Activated T-helper 2 cell treated with anti-CD3 and anti-CD28 coated beads, Interferon-gamma antibody, Interleukin-2, Interleukin-4, amounts not matched to agents 10 μg/mL and 5 μg/mL and 100 μg/mL, durations not matched to agents 14 hours and 24 hours and 36 hours (primary cell): ENCODE results near the gene NRP2. TPM values are rescaled to one million over a fixed set of nuclear protein-coding genes. Genes with fewer than 3 reads are reported as not detected.

ENCODE experiments used
- DNase-seq: peaks from one replicate; pipeline ENCODE4 v3.0.0; 2021; ENCODE audit warnings: low spot score
- H3K27ac Mint-ChIP-seq: one replicate; pipeline ENCODE4 v1.8.0; 2021; ENCODE audit warnings: mixed read lengths
- H3K27me3 Mint-ChIP-seq: one replicate; pipeline ENCODE4 v1.8.0; 2021; ENCODE audit warnings: low read depth, mixed read lengths
- H3K36me3 Mint-ChIP-seq: one replicate; pipeline ENCODE4 v1.8.0; 2021; ENCODE audit warnings: low read depth, mixed read lengths
- H3K4me1 Mint-ChIP-seq: one replicate; pipeline ENCODE4 v1.8.0; 2021; ENCODE audit warnings: low read depth, mixed read lengths
- H3K4me3 Mint-ChIP-seq: one replicate; pipeline ENCODE4 v1.8.0; 2021; ENCODE audit warnings: low read depth, mild to moderate bottlenecking, moderate library complexity, mixed read lengths
- H3K9me3 Mint-ChIP-seq: one replicate; pipeline ENCODE4 v1.8.0; 2021; ENCODE audit warnings: mixed read lengths
- intact Hi-C: fragments of 100-400 bp; cut with micrococcal nuclease; formaldehyde crosslinking; loops from one replicate; pipeline ENCODE4 v1.15.1; 2023
- total RNA-seq: library from RNA; stranded (reverse); gene quantifications from 2 replicates; pipeline ENCODE4 v1.2.3, GENCODE V29; 2022

NRP2 gene
- total RNA-seq, 1 donor from 2014 or later: 61.7 TPM

- H3K4me1 Mint-ChIP-seq: peaks cover 7% of the 10 kb centered on the region
- H3K9me3 Mint-ChIP-seq: no peaks in the 10 kb centered on the region
- no peak overlapping the region for H3K27ac Mint-ChIP-seq
- H3K36me3 Mint-ChIP-seq: peaks cover 15% of the 10 kb centered on the region
- intact Hi-C loops: no loop called here
- DNase-seq: no peak
- peaks cover 18% of the 10 kb centered on the region for H3K27me3 Mint-ChIP-seq
- H3K4me3 Mint-ChIP-seq: no peak overlapping the region
These were observed 90.7 kb downstream of the NRP2 start for GRCh38 chr2:205772983-205773382.

DNA sequence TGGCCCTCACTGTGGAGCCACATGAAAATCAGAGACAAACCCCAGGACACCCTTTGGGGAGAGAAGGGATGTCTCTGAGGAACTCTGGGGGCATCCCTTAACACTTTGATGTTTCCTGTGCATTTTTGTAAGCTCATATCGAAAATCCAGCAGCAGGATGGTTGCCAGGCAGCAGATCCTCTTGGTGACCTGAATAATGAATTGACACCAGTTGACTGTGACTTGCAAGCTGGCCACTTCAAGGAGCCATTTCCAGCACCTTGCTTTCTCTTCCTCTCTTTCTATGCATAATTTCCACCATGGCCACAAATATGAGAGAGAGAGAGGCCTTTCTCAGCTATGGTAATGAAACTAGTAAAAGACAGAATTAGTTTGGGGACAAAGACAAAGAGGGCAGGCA is 91.7 kb downstream of the NRP2 start:
- peaks cover 21% of the 10 kb centered on the region for H3K27me3 Mint-ChIP-seq
- DNase-seq: no peak
- H3K27ac Mint-ChIP-seq: no peak overlapping the region
- peaks cover 7% of the 10 kb centered on the region for H3K36me3 Mint-ChIP-seq
- H3K4me1 Mint-ChIP-seq: peaks cover 5% of the 10 kb centered on the region
- intact Hi-C loops: no loop called here
- H3K4me3 Mint-ChIP-seq: no peak overlapping the region
- no peaks in the 10 kb centered on the region for H3K9me3 Mint-ChIP-seq

DNA sequence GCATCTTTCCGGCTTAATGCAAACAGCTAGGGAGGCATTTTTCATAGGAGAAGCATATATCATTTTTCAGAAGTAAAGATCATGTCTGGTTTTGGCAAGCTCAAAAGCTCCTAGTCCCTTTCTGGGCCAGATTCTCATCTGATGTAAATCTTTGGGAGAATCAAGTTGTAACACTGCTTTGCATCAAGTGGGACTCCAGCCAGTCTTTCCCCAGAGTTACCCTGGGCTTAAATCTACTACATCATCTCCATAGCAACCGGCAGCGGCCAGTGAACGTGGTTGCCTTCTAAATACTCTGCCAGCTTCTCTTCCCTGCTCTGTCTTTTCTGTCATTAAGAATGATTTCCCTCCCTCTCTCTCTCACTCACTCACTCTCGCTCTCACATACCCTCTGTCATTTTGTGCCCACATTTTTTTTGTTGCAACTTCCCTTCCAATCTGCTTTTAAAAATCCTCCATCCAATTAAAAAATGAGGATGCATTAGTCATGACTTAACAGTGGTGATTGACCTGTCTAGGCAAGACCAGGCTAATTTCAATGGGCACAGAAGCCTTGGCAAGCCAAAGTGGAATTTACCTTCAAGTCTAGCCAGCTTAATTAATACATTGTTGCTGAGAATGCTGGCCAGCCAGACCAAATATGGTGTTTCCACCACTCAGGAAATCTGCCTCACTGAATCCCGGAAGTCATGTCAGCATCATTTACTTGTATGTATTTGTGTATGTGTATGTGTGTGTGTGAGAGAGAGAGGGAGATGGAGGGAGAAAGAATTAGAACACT is 93.0 kb downstream of the NRP2 start:
- H3K4me1 Mint-ChIP-seq: no peaks in the 10 kb centered on the region
- peaks cover 21% of the 10 kb centered on the region for H3K27me3 Mint-ChIP-seq
- intact Hi-C loops: loop anchor here (5.0 kb wide), 2 partner anchors 37 to 112 kb away; no protein-coding TSS in a partner anchor
- H3K36me3 Mint-ChIP-seq: no peaks in the 10 kb centered on the region
- DNase-seq: no peak
- H3K4me3 Mint-ChIP-seq: no peak overlapping the region
- H3K27ac Mint-ChIP-seq: no peak overlapping the region
- no peaks in the 10 kb centered on the region for H3K9me3 Mint-ChIP-seq

GRCh38 chr2:205776139-205776538 is 93.8 kb downstream of the NRP2 start:
- no peak overlapping the region for H3K4me3 Mint-ChIP-seq
- H3K27me3 Mint-ChIP-seq: peaks cover 21% of the 10 kb centered on the region
- no peaks in the 10 kb centered on the region for H3K4me1 Mint-ChIP-seq
- no peaks in the 10 kb centered on the region for H3K36me3 Mint-ChIP-seq
- no peak overlapping the region for H3K27ac Mint-ChIP-seq
- no peaks in the 10 kb centered on the region for H3K9me3 Mint-ChIP-seq
- intact Hi-C loops: loop anchor here (5.0 kb wide), 2 partner anchors 36 to 111 kb away; no protein-coding TSS in a partner anchor
- peak; percentile 24 for DNase-seq

GRCh38 chr2:205776720-205777119 is 94.4 kb downstream of the NRP2 start:
- intact Hi-C loops: loop anchor here (5.0 kb wide), 2 partner anchors 36 to 111 kb away; no protein-coding TSS in a partner anchor
- H3K9me3 Mint-ChIP-seq: no peaks in the 10 kb centered on the region
- peaks cover 3% of the 10 kb centered on the region for H3K4me1 Mint-ChIP-seq
- peaks cover 21% of the 10 kb centered on the region for H3K27me3 Mint-ChIP-seq
- no peaks in the 10 kb centered on the region for H3K36me3 Mint-ChIP-seq
- H3K4me3 Mint-ChIP-seq: no peak overlapping the region
- H3K27ac Mint-ChIP-seq: no peak overlapping the region
- DNase-seq: no peak

DNA sequence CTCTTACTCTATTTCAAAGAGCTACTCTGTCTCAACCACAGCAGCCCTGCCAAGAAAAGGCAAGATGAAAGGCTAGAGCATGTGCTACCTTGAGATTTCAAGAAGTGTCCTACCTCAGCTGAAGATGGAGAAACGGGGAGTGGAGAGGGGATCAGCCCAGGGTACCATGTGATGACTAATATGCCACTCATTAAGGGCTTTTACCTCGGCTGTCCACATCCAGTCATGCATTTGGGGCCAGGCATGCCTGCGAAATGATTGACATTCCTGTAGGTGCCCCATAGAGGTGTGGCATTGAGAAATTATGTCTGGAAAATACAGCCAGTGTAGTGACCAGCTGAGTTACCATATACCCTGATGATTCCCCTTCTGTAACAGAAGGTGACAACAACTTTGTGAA is 96.1 kb downstream of the NRP2 start:
- peaks cover 13% of the 10 kb centered on the region for H3K27me3 Mint-ChIP-seq
- no peak overlapping the region for H3K4me3 Mint-ChIP-seq
- DNase-seq: no peak
- no peaks in the 10 kb centered on the region for H3K9me3 Mint-ChIP-seq
- intact Hi-C loops: loop anchor here (5.0 kb wide), 2 partner anchors 34 to 109 kb away; no protein-coding TSS in a partner anchor
- H3K27ac Mint-ChIP-seq: no peak overlapping the region
- peaks cover 3% of the 10 kb centered on the region for H3K4me1 Mint-ChIP-seq
- no peaks in the 10 kb centered on the region for H3K36me3 Mint-ChIP-seq

- Mint-ChIP-seq H3K27ac (no peak overlapping the region), H3K4me1 (peaks cover 6% of the 10 kb centered on the region), H3K27me3 (peaks cover 10% of the 10 kb centered on the region), H3K36me3 (no peaks in the 10 kb centered on the region), H3K4me3 (no peak overlapping the region), H3K9me3 (no peaks in the 10 kb centered on the region)
- intact Hi-C loops: no loop called here
- DNase-seq: no peak
These were observed 98.3 kb downstream of the NRP2 start for GRCh38 chr2:205780645-205781044.

DNA sequence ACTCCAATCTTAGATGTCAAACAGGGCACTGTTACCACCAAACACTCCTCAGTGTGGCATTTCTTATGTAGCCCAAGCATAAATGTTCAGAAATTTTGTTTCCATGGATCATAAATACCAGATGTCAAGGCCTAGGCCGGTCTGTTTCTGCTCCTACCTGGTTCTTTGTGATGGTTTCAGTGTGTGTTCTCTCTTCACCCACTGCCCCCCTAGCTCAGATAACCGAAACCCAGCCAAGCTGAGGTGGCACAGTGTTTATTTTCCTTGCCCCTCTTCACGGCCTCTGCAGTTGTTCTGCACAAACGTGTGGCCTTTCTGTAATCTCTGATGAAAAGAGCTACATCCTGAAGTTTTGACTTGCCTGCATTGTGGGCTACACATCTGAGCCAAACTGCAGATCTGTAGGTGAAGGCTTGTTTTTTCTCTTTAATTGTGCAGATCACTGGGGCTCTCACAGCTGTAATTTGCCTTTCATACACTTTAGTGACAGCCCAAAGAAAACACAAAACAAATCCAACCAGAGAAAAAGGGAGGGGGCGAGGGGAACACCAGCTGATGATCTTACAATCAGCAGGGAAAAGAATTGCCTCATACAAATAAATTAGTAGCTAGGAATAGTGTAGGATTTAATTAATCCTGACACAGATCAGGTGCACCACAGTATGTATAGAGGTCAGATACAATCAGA is 99.1 kb downstream of the NRP2 start:
- H3K4me1 Mint-ChIP-seq: peaks cover 9% of the 10 kb centered on the region
- no peak for DNase-seq
- peaks cover 13% of the 10 kb centered on the region for H3K27me3 Mint-ChIP-seq

DNA sequence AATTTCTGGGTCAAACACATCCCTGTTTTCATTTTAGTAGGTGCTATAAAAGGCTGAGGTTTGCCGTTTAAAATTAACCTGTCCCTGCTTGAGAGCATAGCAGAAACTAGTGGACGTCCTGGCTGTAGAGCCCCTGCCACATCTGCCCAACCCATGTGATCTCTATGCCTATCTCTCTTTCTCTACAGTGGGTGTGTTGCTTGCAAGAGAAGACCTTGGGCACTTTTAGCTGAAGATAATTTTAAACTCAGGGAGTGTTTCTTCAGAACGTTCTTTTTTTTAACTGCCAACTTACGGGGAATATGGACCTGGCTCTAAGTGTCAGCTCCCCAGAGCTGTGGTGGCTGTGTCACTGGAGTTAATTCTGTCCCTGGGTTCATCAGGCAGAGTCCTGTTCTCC is 100.6 kb downstream of the NRP2 start:
- H3K27ac Mint-ChIP-seq: no peak overlapping the region
- H3K36me3 Mint-ChIP-seq: no peaks in the 10 kb centered on the region
- peaks cover 11% of the 10 kb centered on the region for H3K4me1 Mint-ChIP-seq
- no peak for DNase-seq
- H3K9me3 Mint-ChIP-seq: no peaks in the 10 kb centered on the region
- intact Hi-C loops: no loop called here
- no peak overlapping the region for H3K4me3 Mint-ChIP-seq
- H3K27me3 Mint-ChIP-seq: peaks cover 8% of the 10 kb centered on the region

More for the DNA sequence above, 99.1 kb downstream of the NRP2 start:
- Mint-ChIP-seq H3K27ac (no peak overlapping the region), H3K36me3 (no peaks in the 10 kb centered on the region), H3K9me3 (no peaks in the 10 kb centered on the region), H3K4me3 (no peak overlapping the region)
- intact Hi-C loops: no loop called here

GRCh38 chr2:205783872-205784499 is 101.7 kb downstream of the NRP2 start:
- peaks cover 11% of the 10 kb centered on the region for H3K4me1 Mint-ChIP-seq
- H3K27ac Mint-ChIP-seq: no peak overlapping the region
- intact Hi-C loops: no loop called here
- DNase-seq: no peak
- no peaks in the 10 kb centered on the region for H3K36me3 Mint-ChIP-seq
- no peaks in the 10 kb centered on the region for H3K9me3 Mint-ChIP-seq
- peaks cover 5% of the 10 kb centered on the region for H3K27me3 Mint-ChIP-seq
- no peak overlapping the region for H3K4me3 Mint-ChIP-seq

- H3K36me3 Mint-ChIP-seq: no peaks in the 10 kb centered on the region
- H3K4me1 Mint-ChIP-seq: peaks cover 11% of the 10 kb centered on the region
- DNase-seq: no peak
These were observed 103.4 kb downstream of the NRP2 start for GRCh38 chr2:205785507-205786260.

DNA sequence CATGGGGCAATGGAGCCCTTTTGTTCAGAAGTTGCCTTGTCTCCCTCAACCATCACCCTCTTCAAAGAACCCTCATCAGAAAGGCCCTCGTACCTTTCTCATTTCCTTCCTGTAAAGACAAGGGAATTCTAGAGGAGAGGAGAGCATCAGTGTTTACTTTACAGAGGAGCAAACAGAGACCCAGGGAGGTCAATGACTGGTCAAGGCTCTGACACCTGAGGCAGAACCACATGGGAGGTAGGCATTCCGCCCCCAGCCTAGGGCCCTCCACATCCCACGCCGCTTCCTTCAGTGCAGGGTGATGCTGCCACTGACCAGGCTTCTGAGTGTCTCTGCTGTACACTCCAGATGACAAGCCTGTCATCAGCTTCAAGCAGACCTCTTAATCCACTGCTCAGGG is 104.7 kb downstream of the NRP2 start:
- Mint-ChIP-seq H3K27ac (no peak overlapping the region), H3K27me3 (peaks cover 8% of the 10 kb centered on the region), H3K36me3 (no peaks in the 10 kb centered on the region), H3K4me1 (peaks cover 8% of the 10 kb centered on the region), H3K9me3 (no peaks in the 10 kb centered on the region), H3K4me3 (no peak overlapping the region)
- intact Hi-C loops: no loop called here
- no peak for DNase-seq

More at GRCh38 chr2:205785507-205786260, 103.4 kb downstream of the NRP2 start:
- intact Hi-C loops: no loop called here
- H3K27me3 Mint-ChIP-seq: peaks cover 8% of the 10 kb centered on the region
- no peaks in the 10 kb centered on the region for H3K9me3 Mint-ChIP-seq
- H3K27ac Mint-ChIP-seq: no peak overlapping the region
- no peak overlapping the region for H3K4me3 Mint-ChIP-seq
